ENCODE results near the gene DAD1.

DNA sequence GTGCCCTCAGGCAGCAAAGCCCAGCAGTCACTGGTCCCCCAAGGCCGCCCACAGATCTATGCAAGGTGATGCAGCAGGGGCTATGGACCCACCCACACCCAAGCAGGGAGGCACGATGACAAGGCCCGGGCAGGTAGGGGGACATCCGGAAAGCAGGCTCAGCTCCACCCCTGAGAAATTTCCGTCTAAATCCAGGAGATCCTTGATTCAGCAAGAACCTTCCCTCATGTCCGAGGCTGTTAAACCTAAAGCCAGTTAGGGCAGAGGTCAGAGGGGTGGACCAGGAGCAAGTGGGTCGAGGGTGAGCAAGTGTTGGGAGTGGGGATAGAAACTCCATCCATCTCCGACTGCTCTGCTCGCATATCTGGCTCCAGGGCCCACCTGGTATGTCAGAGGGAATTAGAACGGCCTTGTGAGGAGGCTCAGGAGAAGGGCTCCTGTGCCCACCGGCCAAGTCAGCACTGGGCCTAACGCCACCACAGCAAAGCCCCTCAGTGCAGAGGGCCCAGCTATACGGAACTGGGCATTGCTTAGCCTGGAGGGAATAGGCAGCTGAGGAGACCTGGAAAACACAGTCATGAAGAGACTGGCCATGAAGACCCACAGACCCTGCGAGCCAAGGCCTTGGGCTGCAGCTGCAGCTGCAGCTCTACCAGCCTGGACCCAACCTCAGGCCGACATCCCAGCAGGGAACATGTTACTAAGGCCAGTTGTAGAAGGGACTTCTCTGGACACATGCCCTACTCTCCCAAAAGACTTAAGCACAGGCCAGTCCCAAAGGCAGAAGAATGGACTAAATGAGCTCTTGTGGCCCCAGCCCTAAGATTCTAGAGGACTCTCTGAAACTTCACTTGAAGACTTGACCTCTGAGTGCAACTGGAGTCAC is 34.3 kb downstream of the DAD1 start:
- TF ChIP-seq CTCF (IDR thresholded peaks at IDR 0.05; ENCODE audit: low read depth, low read length) (no peak), EZH2phosphoT487 (IDR thresholded peaks at IDR 0.05; ENCODE audit: low read depth) (no peak)
